SH-SY5Y (cell line): ENCODE measurements around the gene ALG10.

Source experiments
- GATA2 ChIP-seq: IDR thresholded peaks from 2 replicates; pipeline ENCODE4 v1.6.1; 2011; ENCODE audit warnings: mild to moderate bottlenecking, low read depth, low read length
- GATA3 ChIP-seq: IDR thresholded peaks from 2 replicates; pipeline ENCODE4 v1.6.1; 2011; ENCODE audit warnings: low read depth, mild to moderate bottlenecking, low read length, moderate library complexity

DNA sequence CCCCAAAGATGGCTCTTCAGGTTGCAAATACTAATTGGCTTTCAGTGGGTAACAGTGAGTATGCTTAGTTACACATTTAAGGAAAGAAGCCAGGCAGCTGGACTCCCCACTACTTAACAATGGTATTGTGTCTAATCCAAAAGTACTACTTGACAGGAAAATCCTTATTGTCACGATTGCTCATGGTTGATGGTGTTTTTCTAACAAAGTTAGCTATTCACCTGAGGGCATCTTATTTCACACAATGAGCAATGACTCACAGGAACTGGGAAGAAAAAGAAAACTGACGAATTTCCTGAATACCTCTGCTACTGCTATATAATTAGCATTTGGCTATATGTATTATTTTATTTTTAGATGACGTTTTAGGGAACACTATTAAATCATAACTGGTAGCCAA lies 33.4 kb upstream of the ALG10 start:
- no peak for TF ChIP-seq GATA2
- no peak for TF ChIP-seq GATA3
